HFFc6 (cell line): Measurements from ENCODE around the gene LSM14A. TPM values are rescaled to one million over a fixed set of nuclear protein-coding genes. Genes with fewer than 3 reads are reported as not detected.
A peak's percentile ranks its signal among the peaks of the same experiment; 100 is the strongest.

Source experiments
- DNase-seq: peaks from one replicate; pipeline ENCODE4 v3.0.0-alpha.2; 2018
- H3K27ac Mint-ChIP-seq: 2 replicates; pipeline ENCODE4 v1.8.0; 2020; ENCODE audit warnings: mild to moderate bottlenecking, mixed read lengths
- H3K27me3 Mint-ChIP-seq: 2 replicates; pipeline ENCODE4 v1.8.0; 2021; ENCODE audit warnings: mild to moderate bottlenecking, moderate library complexity, mixed read lengths; ENCODE audit not compliant: insufficient read depth
- H3K36me3 Mint-ChIP-seq: 2 replicates; pipeline ENCODE4 v1.8.0; 2021; ENCODE audit warnings: low read depth, mixed read lengths
- H3K4me1 Mint-ChIP-seq: 2 replicates; pipeline ENCODE4 v1.8.0; 2020; ENCODE audit warnings: low read depth, mixed read lengths
- H3K4me3 Mint-ChIP-seq: 2 replicates; pipeline ENCODE4 v1.8.0; 2020; ENCODE audit warnings: mild to moderate bottlenecking, moderate library complexity, mixed read lengths
- H3K9me3 Mint-ChIP-seq: 2 replicates; pipeline ENCODE4 v1.8.0; 2020; ENCODE audit warnings: mild to moderate bottlenecking, mixed read lengths
- total RNA-seq, 6 experiments: library from RNA; stranded (reverse); fragmentation: NEBNext Ultra II Directional; extraction: Animal tissue kit (Norgen Biotek cat#: 25700); gene quantifications; 2 replicates in 1 of 6; 3 replicates in 5 of 6; pipeline ENCODE4 v1.2.3, GENCODE V29; 2021
- TF ChIP-seq, protein P1 (sequence below): fragments of 200-600 bp; sonication (generic); IDR thresholded peaks from 2 replicates; pipeline ENCODE4 v1.5.0; 2021; ENCODE audit warnings: antibody characterized with exemption, mild to moderate bottlenecking

The LSM14A gene
- total RNA-seq, 6 experiments from 2014 or later: 66.5 to 92.9 (median 87.0) TPM

DNA sequence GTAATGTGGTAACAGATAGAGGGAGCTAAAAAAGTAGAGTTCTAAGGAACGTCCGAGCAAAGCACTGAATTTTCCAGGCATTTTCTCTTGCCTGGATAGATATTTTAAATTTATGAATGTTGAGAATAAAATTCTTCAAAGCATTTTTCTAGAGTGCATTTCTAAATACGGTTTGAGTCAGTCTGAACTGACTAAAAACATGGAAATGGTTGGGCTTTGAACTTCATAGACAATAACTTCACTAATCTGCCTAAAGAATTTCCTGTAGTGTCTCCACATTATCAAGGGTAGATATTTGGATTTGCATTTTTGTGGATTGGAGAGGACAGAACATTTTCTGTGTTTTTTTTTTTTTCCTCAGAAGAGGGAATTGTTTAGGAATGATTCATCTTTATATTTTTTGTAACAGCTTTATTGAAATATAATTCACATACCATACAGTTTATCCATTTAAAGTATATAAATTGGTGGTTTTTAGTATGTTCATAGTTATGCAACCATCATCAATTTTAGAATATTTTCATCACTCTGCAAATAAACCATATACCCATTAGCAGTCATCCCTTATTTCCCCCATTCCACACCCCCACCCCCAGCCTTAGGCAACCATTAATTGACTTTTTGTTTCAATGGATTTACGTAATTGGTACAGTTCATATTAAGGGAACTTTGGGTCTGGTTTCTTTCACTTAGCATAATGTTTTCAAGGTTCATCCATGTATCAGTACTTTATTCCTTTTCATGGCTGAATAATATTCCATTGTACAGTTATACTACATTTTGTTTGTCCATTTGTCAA is 102.7 kb downstream of the LSM14A start:
- peak overlapping the region; percentile 91 for H3K27ac Mint-ChIP-seq
- TF ChIP-seq, protein P1, sequence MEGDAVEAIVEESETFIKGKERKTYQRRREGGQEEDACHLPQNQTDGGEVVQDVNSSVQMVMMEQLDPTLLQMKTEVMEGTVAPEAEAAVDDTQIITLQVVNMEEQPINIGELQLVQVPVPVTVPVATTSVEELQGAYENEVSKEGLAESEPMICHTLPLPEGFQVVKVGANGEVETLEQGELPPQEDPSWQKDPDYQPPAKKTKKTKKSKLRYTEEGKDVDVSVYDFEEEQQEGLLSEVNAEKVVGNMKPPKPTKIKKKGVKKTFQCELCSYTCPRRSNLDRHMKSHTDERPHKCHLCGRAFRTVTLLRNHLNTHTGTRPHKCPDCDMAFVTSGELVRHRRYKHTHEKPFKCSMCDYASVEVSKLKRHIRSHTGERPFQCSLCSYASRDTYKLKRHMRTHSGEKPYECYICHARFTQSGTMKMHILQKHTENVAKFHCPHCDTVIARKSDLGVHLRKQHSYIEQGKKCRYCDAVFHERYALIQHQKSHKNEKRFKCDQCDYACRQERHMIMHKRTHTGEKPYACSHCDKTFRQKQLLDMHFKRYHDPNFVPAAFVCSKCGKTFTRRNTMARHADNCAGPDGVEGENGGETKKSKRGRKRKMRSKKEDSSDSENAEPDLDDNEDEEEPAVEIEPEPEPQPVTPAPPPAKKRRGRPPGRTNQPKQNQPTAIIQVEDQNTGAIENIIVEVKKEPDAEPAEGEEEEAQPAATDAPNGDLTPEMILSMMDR: peak; percentile 32; the same call in 1 of the 2 replicates
- H3K36me3 Mint-ChIP-seq: peaks cover 20% of the 10 kb centered on the region
- H3K9me3 Mint-ChIP-seq: no peaks in the 10 kb centered on the region
- DNase-seq: peak; percentile 93
- H3K4me1 Mint-ChIP-seq: peaks cover 71% of the 10 kb centered on the region
- H3K4me3 Mint-ChIP-seq: peak overlapping the region; percentile 77
- H3K27me3 Mint-ChIP-seq: peaks cover 2% of the 10 kb centered on the region; the same call in 1 of the 2 replicates

DNA sequence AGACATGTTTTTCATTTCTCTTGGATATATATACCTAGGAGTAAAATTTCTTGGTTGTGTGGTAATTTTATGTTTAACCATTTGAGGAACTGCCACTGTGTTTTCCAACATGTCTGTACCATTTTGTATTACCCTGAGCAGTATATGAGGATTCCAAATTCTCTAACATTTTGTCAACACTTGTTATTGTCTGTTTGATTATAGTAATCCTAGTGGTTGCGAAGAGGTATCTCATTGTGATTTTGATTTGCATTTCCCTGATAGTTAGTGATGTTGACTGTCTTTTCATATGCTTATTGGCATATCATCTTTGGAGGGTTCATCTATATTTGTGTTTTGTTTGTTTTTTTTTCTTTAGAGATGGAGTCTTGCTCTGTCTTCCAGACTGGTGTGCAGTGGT is 103.4 kb downstream of the LSM14A start:
- Mint-ChIP-seq H3K27me3 (peaks cover 2% of the 10 kb centered on the region; the same call in 1 of the 2 replicates), H3K27ac (peak overlapping the region; percentile 38; the same call in 1 of the 2 replicates), H3K9me3 (no peaks in the 10 kb centered on the region), H3K36me3 (peaks cover 19% of the 10 kb centered on the region), H3K4me3 (no peak overlapping the region), H3K4me1 (peaks cover 64% of the 10 kb centered on the region)
- no peak for DNase-seq
- TF ChIP-seq, protein P1: peak; percentile 48; the same call in 1 of the 2 replicates

DNA sequence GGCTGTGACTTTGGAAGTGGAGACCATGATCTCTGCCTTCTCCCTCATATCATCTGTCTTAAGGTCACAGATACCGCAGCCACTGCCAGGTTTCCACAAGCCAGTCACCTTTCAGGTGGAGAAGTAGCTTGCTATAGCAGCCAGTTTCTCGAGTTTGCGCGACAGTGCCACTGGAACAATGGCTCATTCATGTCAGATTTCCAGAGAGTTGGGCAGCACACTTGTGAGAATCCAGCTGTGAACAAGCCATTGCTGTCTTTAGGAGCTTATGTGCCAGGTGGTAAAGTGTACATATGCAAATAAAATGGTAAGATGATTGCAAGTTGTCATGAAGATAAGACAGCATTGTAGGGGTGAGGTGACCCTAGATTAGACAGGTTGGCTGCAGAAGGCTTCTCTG is 104.3 kb downstream of the LSM14A start:
- Mint-ChIP-seq H3K9me3 (no peaks in the 10 kb centered on the region), H3K27me3 (peaks cover 2% of the 10 kb centered on the region; the same call in 1 of the 2 replicates), H3K27ac (peak overlapping the region; percentile 2; the same call in 1 of the 2 replicates)

DNA sequence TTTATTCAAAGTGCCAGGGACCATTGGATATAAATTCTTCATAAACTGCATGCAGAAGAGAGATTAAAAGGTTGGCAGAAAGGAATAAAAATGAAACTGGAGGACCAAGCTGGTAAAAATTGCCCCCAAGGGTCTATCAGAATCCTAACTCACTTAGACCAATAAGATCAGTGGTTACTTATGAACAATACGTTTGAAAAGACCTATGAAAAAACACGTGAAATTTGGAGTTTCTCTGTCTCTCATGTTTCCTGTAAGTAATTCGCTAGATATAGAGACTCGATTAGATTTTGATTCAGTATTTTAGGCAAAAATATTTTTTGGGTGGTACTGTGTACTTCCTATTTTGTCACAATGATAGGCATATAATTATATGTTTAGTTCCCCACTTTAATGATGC is 104.9 kb downstream of the LSM14A start:
- Mint-ChIP-seq H3K4me1 (peaks cover 59% of the 10 kb centered on the region), H3K27me3 (peaks cover 2% of the 10 kb centered on the region; the same call in 1 of the 2 replicates), H3K36me3 (peaks cover 23% of the 10 kb centered on the region), H3K9me3 (no peaks in the 10 kb centered on the region), H3K4me3 (peak overlapping the region; percentile 12; the same call in 1 of the 2 replicates), H3K27ac (peak overlapping the region; percentile 2; the same call in 1 of the 2 replicates)
- no peak for DNase-seq
- TF ChIP-seq, protein P1: no peak

More for the DNA sequence above, 104.3 kb downstream of the LSM14A start:
- H3K36me3 Mint-ChIP-seq: peaks cover 22% of the 10 kb centered on the region
- TF ChIP-seq, protein P1: no peak
- H3K4me3 Mint-ChIP-seq: peak overlapping the region; percentile 12; the same call in 1 of the 2 replicates
- DNase-seq: no peak
- peaks cover 60% of the 10 kb centered on the region for H3K4me1 Mint-ChIP-seq

DNA sequence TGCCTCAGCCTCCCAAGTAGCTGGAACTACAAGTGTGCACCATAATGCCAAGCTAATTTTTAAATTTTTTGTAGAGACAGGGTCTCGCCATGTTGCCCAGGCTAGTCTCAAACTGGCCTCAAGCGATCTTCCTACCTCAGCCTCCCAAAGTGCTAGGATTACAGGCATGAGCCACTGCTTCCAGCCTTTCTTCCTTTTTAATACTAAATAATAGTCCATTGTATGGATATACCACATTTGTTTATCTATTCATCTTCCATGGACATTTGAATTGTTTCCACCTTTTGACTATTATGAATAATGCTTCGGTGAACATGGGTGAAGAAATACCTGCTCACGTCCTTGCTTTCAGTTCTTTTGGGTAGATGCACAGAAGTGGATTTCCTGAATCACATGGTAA is 106.5 kb downstream of the LSM14A start:
- Mint-ChIP-seq H3K27ac (no peak overlapping the region), H3K27me3 (peaks cover 2% of the 10 kb centered on the region; the same call in 1 of the 2 replicates), H3K4me1 (peaks cover 61% of the 10 kb centered on the region), H3K36me3 (peaks cover 19% of the 10 kb centered on the region), H3K4me3 (no peak overlapping the region), H3K9me3 (no peaks in the 10 kb centered on the region)
- TF ChIP-seq, protein P1: no peak
- DNase-seq: no peak

Other genes starting within 250 kb of the LSM14A start
- gene GARRE1, start 82.0 kb downstream of the LSM14A start, total RNA-seq: 10 to 100 TPM; 16.2 to 26.0 (median 22.7) TPM
- 100 to 1,000 TPM; 171 to 254 (median 212) TPM for gene GPI, start 192.7 kb downstream of the LSM14A start, total RNA-seq
- gene PDCD2L, start 231.9 kb downstream of the LSM14A start, total RNA-seq: 10 to 100 TPM in 5 of 6 experiments, 1 to 10 TPM in 1; 8.8 to 13.3 (median 12.0) TPM